Left ventricle myocardium inferior (tissue), 1 donor: ENCODE data around the gene SH3GL1. TPM values are rescaled to one million over a fixed set of nuclear protein-coding genes. Genes with fewer than 3 reads are reported as not detected.

ENCODE experiments used
- DNase-seq: peaks from one replicate; pipeline ENCODE4 v3.0.0-alpha.2; 2020
- H3K27ac ChIP-seq: fragments of 200-600 bp; replicated peaks from 2 replicates; pipeline ENCODE4 v1.8.0; 2021
- H3K27me3 ChIP-seq: fragments of 200-600 bp; 2 replicates; pipeline ENCODE4 v1.8.0; 2021; ENCODE audit warnings: low read depth
- H3K36me3 ChIP-seq: fragments of 200-600 bp; 2 replicates; pipeline ENCODE4 v1.8.0; 2021
- H3K4me1 ChIP-seq: fragments of 200-600 bp; 2 replicates; pipeline ENCODE4 v1.8.0; 2021
- H3K4me3 ChIP-seq: fragments of 200-600 bp; 2 replicates; pipeline ENCODE4 v1.8.0; 2021; ENCODE audit warnings: mild to moderate bottlenecking, moderate library complexity
- H3K9me3 ChIP-seq: fragments of 200-600 bp; replicated peaks from 2 replicates; pipeline ENCODE4 v1.8.0; 2021
- intact Hi-C: fragments of 100-400 bp; cut with micrococcal nuclease; formaldehyde crosslinking; loops from one replicate; pipeline ENCODE4 v1.11.0; 2022
- total RNA-seq: library from RNA; stranded (reverse); fragmentation: NEBNext Ultra II Directional; extraction: Animal tissue kit (Norgen Biotek cat#: 25700); gene quantifications from one replicate; pipeline ENCODE4 v1.2.1, GENCODE V29; 2021
- TF ChIP-seq, protein P1 (sequence below): fragments of 200-600 bp; IDR thresholded peaks from 2 replicates; pipeline ENCODE4 v1.8.0; 2021; ENCODE audit warnings: antibody characterized with exemption, mild to moderate bottlenecking, borderline replicate concordance
- donor health status: DM: no; HTN: yes; CAD: no; lungs with severe emphysema.

The SH3GL1 gene
- total RNA-seq, 1 donor from 2014 or later = 18.6 TPM

DNA sequence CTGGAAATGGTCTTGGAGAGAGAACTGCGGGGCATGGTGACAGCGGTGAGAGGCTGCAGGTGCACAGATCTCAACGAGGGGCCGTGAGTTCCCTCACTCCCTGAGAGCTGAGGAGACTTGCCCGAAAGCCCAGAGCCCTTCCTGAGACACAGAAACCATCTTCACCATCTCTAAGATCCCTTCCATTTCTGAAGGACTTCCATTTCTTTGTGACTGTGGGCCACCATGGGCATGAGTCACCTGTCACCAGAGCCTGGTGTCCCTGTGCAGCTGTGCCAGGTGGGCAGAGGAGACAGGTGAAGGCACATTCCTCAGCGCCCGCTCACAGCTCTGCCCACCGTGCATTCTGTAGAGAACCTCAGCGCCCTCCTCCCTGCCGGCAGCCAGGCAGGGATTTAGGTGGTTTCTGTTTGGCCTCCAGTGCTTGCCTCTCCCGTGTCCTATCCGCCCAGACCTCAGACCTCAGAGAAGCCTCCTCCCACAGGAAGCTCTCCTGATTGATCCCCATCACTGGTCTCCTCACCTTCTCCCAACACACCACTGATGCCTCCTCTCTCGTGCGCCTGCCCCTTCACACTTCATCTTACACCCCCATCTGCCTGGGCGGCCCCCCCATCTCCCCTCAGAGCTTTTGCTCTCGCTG lies 24.2 kb downstream of the SH3GL1 start:
- intact Hi-C loops = no loop called here
- TF ChIP-seq, protein P1, sequence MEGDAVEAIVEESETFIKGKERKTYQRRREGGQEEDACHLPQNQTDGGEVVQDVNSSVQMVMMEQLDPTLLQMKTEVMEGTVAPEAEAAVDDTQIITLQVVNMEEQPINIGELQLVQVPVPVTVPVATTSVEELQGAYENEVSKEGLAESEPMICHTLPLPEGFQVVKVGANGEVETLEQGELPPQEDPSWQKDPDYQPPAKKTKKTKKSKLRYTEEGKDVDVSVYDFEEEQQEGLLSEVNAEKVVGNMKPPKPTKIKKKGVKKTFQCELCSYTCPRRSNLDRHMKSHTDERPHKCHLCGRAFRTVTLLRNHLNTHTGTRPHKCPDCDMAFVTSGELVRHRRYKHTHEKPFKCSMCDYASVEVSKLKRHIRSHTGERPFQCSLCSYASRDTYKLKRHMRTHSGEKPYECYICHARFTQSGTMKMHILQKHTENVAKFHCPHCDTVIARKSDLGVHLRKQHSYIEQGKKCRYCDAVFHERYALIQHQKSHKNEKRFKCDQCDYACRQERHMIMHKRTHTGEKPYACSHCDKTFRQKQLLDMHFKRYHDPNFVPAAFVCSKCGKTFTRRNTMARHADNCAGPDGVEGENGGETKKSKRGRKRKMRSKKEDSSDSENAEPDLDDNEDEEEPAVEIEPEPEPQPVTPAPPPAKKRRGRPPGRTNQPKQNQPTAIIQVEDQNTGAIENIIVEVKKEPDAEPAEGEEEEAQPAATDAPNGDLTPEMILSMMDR = no peak
- H3K27ac ChIP-seq = peak overlapping the region; percentile 94
- H3K36me3 ChIP-seq = peaks cover 4% of the 10 kb centered on the region
- DNase-seq = no peak
- peaks cover 91% of the 10 kb centered on the region for H3K4me1 ChIP-seq
- no peaks in the 10 kb centered on the region for H3K9me3 ChIP-seq
- no peaks in the 10 kb centered on the region for H3K27me3 ChIP-seq
- no peak overlapping the region for H3K4me3 ChIP-seq

DNA sequence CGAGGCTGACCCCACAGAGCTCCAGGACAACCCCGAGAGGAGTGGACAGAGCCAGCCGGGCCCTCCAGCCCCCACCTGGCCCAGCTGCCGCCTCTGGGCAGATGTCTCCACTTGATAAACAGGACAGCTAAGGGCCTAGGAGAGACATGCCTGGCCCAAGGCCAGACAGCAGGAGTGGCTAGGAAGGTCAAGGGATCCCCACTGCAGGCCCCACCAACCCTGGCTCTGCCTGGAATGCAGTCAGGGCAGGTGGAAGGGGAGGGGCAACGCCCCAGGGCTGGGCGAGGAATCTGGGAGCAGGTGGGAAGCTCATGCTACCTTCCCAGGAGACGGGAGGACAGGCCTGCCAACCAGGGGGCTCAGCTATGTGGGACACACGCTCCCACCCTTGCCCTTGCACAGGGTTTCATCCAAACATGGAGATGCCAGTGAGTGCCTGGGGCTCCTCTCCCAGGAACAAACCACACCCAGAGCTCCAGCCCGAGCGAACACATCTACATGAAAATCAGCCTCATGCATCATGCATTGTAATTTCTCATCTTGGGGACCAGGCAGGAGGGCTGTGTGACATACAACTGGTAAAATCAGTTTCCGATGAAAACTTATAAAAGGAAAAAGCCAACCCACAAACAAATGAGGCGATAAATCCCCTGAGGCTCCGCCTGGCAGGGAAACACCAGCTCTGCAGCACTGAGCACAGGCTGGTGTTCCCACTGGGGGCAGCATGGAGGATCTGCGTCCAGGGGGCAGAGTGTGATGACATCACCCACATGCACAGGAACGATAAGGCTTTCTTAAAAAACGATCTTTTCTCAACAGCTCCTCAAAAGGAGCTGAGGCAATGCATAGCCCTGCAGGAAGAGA lies 25.0 kb downstream of the SH3GL1 start:
- Histone ChIP-seq H3K4me3 (peak overlapping the region; percentile 37), H3K27me3 (no peaks in the 10 kb centered on the region), H3K4me1 (peaks cover 94% of the 10 kb centered on the region), H3K27ac (peak overlapping the region; percentile 94), H3K36me3 (peaks cover 4% of the 10 kb centered on the region), H3K9me3 (no peaks in the 10 kb centered on the region)
- TF ChIP-seq, protein P1 = no peak
- intact Hi-C loops = no loop called here
- DNase-seq = no peak

DNA sequence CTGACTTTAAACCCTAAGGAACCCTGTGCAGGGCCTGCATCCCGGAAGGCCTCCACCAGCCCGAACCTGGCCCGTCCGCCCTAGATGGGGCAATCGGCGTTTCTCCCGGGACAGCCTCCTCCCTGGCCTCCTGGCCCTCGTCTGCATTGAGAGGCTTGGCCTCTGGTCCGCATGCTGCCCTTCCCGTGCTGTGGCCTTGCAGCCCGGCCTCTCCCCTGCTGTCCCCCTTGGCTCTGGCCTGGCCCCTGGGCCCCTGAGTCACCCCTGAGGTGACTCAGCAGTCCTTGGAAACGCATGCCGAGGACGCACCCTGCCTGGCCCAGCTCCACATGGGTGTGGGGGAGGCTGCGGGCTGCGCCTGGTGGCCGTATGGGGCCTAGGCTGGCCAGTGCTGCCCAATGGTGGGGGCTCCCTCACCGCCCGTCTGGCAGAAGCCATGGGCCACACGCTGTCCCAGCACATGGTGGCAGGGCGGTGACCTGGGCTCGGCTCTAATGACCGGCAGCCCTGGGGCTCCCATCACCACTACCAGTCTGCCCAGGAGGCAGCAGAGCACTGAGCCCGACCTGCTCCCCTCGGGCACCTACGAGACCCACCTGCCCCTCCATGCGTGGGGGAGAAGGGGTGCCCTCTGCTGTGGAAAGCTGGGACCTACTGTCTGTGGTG lies 25.7 kb downstream of the SH3GL1 start:
- H3K27me3 ChIP-seq = no peaks in the 10 kb centered on the region
- intact Hi-C loops = no loop called here
- TF ChIP-seq, protein P1 = peak; percentile 28

DNA sequence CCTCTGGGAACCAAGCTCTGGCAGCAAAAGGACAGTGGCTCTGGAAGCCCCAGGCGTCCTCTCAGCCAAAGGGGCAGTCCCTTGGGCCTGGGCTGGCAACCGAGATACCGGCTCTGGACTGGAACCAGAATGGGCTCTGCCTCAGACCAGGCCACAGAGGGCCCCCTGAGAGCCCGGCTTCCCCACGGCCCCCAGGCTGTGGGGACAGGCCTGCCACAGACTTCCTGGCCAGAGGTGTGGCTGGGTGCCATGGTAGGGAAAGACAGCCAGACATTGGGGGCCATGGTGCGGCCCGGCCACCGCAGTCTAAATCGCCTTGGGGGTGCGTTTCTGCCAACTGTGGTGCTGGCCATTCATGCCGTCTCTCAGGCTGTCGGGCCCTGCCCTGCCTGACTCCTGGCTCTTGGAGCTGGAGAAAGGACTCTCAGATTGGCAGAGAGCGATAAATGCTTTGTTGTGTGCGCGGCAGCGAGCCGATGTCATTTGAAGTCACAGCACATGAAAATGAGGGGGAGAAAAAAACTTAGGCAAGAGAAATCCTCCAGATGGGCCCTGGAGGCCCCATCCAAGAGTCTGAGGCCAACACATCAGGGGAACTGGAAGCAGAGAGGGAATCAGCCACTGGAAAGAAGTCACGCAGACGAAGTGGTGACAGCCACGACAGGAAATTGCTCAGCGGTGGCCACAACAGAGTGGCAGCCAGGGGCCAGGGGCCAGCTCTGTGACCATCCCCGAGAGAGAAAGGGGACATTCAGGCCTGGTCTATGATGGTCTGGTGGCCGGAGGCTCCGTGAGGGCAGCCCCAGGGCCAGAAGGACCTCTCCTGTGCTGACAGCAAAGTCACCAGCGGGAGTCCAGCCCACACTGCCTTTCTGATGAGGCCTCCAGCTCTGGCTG lies 26.5 kb downstream of the SH3GL1 start:
- intact Hi-C loops = no loop called here
- Histone ChIP-seq H3K36me3 (peaks cover 4% of the 10 kb centered on the region), H3K4me1 (peaks cover 94% of the 10 kb centered on the region), H3K4me3 (peak overlapping the region; percentile 37), H3K27me3 (no peaks in the 10 kb centered on the region), H3K9me3 (no peaks in the 10 kb centered on the region), H3K27ac (peak overlapping the region; percentile 94)
- DNase-seq = peak; percentile 55
- TF ChIP-seq, protein P1 = no peak

More for the DNA sequence above, 25.7 kb downstream of the SH3GL1 start:
- peak overlapping the region; percentile 37 for H3K4me3 ChIP-seq
- no peaks in the 10 kb centered on the region for H3K9me3 ChIP-seq
- H3K4me1 ChIP-seq = peaks cover 94% of the 10 kb centered on the region
- DNase-seq = peak; percentile 78
- H3K27ac ChIP-seq = peak overlapping the region; percentile 94
- H3K36me3 ChIP-seq = peaks cover 4% of the 10 kb centered on the region

DNA sequence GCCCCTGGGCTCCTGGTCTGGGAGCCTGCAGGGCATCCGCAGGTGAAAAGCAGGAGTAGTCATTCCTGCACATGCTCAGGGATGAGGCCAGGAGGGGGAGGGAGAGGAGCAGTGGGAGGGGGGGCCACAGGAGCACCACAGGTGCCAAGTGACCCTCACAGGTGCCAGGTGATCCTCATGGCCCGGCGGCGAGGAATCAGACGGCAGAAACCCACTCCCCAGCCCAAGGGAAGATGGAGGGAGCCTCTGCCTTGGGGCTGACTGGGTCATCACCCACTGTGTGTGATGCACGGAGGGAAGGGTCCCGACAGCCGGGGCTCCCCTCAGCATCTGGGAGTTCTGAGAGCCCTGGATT lies 27.4 kb downstream of the SH3GL1 start:
- no peaks in the 10 kb centered on the region for H3K27me3 ChIP-seq
- intact Hi-C loops = no loop called here
- peaks cover 4% of the 10 kb centered on the region for H3K36me3 ChIP-seq
- H3K4me3 ChIP-seq = no peak overlapping the region
- no peaks in the 10 kb centered on the region for H3K9me3 ChIP-seq
- TF ChIP-seq, protein P1 = no peak
- H3K4me1 ChIP-seq = peaks cover 100% of the 10 kb centered on the region
- no peak for DNase-seq
- peak overlapping the region; percentile 94 for H3K27ac ChIP-seq
